GM18511 (cell line): ENCODE measurements around the gene GNG12.

ENCODE experiments used
- ATAC-seq: cut with Tn5 transposase; IDR thresholded peaks from one replicate; pipeline ENCODE4 v1.9.1; 2021; ENCODE audit warnings: mild to moderate bottlenecking, moderate library complexity; ENCODE audit not compliant: unreplicated experiment

The GNG12 gene

DNA sequence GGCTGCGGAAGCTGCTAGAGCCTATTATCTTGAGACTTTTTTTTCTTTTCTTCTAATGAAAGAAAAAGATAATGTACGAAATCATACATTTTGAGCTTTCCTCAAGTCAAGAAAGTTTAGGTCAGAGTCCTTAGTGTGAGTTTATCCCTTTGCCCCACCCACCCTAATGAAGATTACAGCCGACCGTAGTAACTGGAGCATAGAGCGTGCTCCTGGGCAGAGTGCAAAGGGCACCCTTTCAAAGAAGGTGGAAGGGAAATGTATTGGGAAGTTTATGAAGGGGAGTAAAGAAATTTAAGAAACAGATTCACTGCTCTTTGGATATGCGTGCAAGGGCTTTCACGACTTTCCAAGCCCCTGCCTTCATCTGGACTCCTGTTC is 17.2 kb downstream of the GNG12 start:
- ATAC-seq: no peak

DNA sequence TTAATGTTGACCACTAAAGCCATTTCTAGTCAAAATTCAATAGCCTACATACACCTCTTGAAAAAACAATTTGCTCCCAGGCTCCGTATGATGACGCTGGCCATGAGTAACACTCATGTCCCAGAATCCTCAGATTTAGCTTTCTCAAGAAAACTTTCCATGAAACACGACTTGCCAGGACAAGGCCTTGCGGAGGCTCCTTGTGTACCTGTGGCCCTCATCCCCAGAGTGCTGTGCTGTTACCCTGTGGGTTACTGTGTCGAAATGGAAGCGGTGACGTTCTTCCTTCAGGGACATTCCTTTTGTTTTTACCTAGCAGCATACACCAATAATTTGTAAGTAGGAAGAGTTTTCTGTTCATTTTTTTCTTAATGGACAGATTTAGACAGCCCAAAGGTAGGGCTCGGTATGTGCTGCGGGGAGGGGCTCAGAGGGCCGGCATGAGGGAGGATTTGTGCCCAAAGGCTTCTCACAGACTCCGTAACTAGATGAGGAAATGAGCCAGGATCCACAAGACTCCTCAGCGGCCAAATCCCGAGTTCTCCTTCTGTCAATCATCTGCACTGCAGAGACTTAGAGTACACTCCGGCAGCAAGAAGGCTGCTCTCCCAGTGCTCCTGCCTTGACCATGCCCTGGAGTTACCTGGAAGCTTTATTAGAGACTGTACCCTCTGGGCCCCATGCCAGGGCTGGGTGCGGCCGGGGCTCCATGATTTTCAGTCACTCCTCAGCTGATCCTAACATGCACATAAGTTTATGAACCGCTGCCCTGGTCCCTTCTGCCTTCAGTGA is 17.8 kb downstream of the GNG12 start:
- ATAC-seq: no peak

DNA sequence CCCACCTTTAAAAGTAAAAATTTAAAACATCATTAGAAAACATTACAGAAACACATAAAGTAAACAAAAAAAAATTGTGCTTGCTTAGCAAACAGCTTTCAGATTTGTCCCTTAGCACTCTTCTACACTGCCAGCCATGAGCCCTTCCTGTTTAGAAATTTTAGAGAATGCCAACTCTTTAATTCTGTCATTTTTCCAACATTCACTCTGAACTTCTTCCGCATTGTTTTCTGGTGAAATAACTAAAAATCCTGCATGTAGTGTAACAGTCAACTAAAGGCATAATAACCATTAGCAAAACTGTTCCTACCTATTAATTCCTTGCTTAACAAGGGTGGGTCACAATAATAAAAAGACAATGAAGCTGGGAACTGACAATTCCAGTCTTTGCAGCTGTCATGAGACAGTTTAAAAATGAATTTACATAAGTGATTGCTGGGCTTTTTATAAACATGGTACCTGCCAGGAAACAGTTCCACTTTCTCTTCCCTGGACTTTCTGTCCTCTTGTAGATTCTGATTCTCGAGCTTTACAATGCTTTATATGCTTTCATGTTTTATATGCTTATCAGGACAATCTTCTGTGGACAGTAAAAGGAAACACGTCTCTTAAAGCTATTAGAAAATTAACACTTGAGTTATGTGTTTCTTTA is 19.0 kb downstream of the GNG12 start:
- ATAC-seq: no peak

DNA sequence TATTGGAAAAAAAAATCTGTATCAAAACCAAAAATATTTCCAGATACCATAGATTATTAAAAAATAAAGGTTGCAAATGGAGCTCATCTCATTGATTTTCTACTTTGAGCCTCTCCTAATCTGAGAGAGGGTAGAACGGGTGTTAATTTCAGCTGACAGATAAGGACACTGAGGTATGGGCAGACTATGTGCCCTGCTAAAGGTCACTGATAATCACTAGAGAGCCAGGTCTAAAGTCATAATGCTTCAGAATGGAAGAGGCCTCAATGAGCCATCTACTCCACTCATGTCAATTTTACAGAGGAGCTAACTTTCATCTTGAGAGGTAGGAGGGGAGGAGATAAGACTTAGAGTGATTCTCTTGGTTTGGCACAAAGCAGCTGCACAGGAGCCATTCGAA is 21.0 kb downstream of the GNG12 start:
- no peak for ATAC-seq

DNA sequence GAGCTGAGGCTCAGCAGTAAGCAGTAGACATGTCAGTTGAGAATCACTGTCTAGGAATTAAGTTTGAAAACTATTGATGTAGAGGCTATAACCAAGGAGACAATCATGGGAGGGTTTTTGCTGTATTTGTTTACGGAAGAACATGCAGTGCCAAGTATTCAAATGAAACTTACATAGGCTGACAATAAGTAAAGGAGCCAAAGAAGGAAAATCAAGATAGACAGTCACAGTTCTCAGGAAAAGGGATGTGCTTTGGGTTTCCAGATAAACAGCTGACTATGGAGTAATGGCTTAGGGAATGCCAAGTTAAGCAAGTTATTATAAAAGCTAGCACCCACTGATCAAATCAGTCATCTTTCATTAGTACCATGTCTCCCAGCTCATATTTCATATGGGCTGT is 21.5 kb downstream of the GNG12 start:
- ATAC-seq: no peak

DNA sequence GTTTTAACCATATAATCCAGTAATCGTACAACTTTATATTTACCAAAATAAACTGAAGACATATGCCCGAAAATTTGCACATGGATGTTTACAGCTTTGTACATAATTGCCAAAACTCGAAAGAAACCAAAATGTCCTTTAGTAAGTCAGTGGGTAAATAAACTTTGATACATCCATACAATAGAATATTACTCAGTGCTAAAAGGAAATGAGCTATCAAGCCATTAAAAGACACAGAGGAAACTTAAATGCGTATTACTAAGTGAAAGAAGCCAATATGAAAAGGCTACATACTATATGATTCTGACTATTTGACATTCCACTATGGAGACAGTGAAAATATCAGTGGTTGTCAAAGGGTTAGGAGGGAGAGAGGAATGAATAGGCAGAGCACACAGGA is 23.4 kb downstream of the GNG12 start:
- ATAC-seq: no peak

DNA sequence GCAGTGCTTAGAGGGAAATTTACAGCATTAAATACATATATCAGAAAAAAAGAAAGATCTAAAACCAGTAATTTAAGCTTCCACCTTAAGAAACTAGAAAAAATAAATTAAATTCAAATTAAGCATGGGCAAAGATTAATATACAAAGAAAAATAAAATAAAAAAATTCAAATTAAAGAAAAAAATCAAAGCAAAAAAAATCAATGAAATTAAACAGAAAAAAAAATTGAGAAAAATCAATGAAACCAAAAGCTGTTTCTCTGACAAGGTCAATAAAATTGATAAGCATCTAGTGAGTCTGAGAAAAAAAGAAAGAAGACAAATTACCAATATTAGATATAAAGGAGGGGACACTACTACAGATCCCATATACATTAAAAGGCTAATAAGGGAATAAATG is 26.0 kb downstream of the GNG12 start:
- no peak for ATAC-seq

DNA sequence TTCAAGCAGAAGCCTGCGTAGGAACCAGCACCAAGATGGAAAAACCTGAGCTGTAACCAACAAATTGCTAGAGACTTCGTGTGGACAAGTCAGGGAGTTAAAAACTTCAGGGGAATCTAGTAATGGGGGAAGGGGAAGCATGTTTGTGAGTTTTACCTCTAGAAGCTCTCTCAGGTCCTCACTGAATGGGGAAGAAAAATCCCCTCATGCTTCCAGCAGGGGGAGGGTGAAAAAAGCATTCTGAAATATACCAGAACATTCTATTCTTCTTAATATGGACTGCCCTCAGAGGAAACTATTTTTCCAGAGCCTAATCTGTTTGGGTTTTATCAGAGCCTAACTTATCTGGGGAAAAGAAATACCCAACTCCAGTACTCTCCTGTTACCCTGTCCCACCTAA is 28.6 kb downstream of the GNG12 start:
- ATAC-seq: no peak

DNA sequence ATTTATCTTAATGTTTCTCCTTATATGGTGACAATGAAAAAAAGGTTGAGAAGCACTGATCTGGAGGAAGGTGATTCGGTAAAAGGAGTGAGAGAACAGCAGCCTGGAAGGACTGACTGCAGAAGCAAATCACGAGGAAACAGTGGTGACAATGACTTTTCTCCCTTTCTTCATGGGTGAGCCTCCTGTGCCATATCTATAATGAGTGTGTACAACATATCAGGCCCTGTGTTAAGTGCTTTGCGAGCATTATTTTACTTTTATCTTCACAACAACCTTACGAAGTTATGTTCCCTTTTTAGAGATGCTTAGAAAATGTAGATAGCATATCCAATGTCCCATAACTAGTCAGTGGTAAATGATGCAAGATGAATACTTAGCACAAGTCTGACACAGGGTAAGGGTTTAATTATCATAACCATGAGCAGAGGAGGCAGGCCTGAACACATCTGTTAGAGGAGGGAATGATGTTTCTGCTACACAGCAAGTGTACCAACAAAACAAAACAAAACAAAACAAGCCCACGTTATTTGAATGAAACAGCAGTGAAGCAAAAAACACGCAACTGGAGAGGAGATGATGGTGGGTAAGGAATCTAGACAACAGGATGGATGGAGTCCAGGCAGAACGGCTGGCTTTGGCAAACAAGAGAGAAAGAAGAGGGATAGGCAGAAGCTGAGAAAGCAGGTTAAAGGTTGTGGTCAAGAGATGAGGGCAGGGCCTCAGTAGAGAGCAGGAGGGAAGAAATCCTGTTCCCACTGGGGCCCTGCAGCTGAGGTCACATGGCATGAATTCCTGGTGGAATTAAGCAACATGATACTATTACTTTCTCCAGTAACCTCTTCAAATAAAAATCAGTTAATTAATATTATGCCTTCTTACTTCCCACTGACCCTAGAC is 29.6 kb downstream of the GNG12 start:
- ATAC-seq: no peak

DNA sequence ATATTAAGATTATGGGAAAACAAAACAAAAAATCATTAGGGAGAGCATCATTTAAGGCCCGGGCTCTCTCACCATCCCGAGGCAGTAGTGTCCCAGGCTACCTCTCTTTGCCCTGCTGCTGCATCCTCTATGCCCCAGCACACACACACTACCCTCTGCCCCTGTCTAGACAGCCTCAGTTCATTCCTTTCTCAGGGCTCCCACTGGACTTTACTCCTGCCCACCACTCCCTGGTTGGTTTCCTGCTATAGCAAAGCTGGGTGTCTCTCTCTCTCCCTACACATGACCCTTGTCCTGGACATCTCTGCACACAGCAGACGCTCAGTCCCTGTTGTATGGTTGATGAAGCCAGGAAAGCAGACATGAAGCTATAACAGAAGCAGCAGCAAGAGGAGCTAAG is 30.7 kb downstream of the GNG12 start:
- ATAC-seq: no peak

DNA sequence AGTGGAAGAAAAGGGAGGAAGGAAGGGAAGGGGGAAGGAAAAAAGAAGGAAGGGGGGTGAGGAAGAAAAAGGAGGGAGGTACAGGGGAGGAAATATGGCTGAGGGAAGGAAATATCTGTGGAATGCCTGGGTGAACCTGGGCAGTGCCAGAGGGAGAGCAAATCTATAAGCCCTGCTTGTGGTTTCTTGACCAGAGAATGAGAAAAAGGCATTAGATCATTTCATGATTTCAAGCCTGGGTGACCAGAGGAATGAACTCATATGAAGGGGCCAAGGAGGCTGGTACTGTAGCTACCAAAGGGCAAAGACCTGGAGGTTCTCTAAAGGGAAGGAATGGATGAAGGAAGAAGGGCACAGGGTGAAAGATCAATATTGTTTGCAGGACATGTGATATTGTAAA is 31.4 kb downstream of the GNG12 start:
- no peak for ATAC-seq

DNA sequence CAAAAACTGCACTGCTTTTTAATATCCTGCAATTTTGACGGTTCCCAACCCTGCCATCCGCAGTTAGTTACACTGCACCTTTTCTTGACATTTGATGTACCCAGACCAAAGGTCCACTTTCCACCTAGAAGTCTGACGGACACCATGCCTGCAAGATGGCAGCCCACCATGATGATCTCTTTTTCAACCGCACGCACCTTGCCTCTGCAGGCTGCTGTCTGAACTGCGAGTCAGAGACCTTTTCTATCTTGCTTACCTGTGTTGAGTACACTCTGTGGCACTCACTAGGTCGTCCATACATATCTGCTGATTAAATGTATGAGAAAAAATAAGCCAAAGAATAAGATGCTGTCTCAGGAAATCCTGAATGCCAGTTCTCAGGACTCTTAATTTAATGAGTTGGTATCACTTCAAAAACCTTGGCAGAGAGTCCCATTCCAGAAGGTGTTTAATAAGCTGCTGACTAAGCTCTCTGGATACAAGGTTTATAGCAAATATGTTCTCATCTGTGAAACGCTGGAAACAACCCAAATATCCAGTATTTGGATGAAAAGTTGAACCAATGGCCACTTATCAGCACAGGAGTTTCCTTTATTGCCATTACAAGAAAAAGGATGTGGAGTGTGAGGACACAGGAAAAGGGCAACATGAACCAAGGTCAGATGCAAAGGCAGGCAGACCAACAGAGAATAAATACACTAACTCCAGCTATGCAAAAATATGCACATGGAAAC is 37.9 kb downstream of the GNG12 start:
- no peak for ATAC-seq

DNA sequence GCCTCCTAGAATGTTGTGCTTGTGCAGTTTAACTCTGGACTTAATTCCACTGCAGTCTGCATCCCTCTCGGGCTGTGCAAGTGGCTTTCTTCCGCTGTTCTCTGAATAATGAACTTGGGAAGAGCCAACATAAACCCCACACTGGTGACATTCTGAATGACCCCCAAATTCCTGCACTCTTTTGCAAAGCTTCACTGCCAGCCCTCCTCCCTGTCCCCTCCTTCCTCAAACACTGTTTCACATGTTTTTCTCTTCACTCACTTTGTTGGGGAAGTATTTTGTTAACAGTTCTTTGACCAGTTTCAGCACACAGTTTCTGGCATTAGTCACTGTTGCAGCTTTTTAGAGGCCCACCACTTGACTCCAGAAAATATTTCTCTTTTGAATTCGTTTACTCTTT is 39.7 kb downstream of the GNG12 start:
- no peak for ATAC-seq

DNA sequence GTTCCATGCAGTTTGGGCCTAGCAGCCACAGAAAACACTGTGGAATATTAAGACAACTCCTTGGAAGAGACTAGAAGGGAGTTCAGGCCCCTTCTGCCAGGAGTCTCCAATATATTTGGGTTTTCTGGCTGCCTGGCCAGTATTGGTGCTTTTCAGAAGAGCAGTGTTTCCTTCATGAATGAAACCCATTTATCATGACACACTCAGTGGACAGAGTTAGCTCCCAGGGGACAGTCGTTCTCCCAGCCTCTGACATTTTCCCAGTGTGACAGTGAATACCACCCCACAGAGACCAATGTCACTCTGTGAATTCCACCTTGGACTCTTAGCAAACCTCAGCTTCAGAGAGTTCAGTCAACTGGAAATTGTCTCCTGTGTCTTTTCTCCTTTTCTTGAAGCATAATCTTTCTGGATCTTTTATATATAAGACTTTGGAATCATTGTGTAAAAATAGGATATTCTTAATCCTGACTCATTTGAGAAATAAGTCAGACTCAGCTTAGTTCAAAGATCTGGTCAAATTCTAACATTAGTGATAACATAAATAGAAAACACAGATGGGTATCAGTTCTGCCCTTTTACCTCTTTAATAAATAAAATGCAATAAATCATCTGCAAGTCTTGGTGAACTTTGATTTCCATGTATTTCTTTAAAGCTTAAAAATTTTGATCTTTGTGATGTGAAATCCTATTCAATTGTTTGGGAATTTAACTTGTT is 40.4 kb downstream of the GNG12 start:
- no peak for ATAC-seq

DNA sequence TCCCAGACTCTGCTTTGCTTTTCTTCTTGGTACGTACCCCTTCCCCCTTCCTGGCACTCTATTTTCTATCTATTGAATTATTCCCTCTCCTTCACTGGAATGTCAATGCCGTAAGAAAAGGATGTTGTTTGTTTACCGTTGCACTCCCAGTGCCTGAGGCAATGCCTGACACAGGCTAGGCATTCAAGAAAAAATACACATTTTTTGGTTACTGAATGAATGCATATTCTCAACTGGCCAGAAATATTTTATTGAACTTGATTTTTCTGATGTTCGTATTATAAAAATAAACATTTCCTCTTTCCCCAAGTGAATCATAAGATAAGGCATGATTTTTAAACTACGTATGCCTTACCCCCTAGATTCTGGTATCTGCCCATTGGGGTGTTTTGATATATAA is 41.2 kb downstream of the GNG12 start:
- ATAC-seq: no peak

DNA sequence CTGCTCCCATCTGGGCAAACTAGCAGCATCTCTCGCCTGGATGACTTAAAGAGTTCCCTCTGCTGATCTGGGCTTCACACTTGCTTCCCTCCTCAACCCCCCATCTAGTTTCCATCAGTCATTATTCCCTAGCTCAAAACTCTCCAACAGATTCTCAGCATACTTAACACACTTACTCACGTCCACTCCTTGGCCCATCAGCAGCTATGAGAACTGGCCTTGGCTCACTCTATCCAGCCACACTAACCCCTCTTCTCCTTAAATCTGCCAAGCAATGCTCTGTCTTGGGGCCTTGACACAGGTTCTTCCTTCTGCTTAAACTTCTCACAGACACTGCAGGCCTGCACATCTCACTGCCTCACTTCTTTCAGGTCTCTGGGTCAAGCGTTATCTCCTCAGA is 41.6 kb downstream of the GNG12 start:
- ATAC-seq: no peak

DNA sequence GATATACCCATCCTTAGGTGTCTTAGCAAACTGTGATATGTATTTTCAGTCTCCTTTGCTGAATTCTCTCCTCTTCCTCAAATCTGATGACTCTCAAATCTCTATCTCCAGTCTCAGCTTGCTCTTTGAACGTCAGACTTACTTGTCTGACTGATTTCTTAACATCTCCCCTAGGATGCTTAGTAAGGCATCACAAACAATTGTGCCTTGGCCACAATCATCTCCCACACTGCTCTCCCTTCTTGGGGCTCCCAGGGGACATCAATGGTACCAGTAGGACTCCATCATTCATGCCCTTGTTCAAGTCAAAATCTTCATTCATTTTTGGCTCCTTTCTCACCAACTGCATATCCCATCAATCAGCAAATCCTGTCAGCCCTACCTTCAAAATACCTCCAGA is 42.0 kb downstream of the GNG12 start:
- ATAC-seq: no peak

DNA sequence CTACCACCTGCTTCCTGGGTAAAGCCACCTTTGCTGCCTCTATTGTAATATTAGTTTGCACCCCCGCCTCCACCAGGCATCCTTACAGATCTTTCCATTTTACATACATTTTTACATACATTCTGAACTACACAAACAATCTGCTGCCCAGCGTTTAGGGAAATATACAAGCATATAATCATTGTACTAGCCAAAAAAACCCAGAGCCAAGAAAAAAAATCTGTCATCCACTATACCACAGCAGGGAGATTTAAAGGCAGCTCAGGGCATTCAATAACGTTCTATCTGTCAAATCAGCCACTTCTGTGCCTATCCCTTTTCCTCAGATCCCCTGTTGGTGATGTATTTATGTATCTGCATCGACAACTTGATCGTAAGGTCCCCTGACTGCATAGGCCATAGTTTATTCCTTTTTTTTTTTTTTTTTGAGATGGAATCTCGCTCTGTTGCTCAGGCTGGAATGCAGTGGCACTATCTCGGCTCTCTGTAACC is 43.0 kb downstream of the GNG12 start:
- no peak for ATAC-seq

DNA sequence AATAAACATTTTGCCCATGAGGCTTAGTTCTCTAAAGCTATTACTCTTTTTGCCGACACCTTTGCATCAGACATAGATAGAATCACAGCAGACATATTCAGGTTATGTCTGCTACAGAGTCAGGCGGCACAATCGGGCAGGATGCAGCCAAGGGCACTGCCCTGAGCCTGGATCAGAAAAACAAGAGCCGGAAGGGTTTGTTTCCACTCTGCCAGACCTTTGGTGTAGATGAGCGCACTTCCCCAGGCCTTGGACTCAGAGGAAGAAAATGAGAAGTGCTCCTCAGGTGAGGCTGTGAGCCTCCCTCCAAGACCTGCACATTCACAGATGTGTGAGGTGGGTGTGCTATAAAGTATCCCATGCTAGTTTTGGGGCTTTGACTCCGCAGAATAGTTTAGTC is 43.7 kb downstream of the GNG12 start:
- no peak for ATAC-seq

DNA sequence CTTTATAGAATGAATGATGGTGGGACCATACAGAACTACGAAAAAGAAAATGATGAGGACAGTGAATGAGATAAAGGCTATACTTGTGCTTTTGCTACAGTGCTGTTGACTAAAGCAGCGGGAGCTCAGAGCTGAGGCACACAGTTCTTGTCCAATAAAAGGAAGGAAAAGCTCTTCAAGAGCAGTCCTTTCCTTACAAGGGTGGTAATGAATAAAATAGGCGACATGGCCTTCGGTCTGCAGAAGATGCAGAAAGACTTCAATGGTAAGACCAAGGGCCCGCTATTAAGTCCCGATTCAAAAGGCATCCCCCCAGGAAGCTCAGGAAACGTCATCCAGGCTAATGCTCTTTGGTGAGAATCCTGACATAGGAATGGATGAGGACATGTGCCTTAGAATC is 44.4 kb downstream of the GNG12 start:
- no peak for ATAC-seq
